Activated CD8-positive, alpha-beta memory T cell treated with anti-CD3 and anti-CD28 coated beads, Interleukin-2, amount 50 U/mL, for 1 hour (primary cell): Measurements from ENCODE around the gene CPEB1.

ENCODE experiments used
- DNase-seq: peaks from one replicate; pipeline ENCODE4 v3.0.0-alpha.2; 2020; ENCODE audit errors: extremely low read depth

The CPEB1 gene

GRCh38 chr15:82595203-82595602, 52.0 kb downstream of the CPEB1 start:
- no peak for DNase-seq

GRCh38 chr15:82587805-82588204, 59.4 kb downstream of the CPEB1 start:
- no peak for DNase-seq

- no peak for DNase-seq
Measured at GRCh38 chr15:82585072-82585471, 62.1 kb downstream of the CPEB1 start.

GRCh38 chr15:82580713-82581112, 66.5 kb downstream of the CPEB1 start:
- no peak for DNase-seq

GRCh38 chr15:82575335-82575734, 71.8 kb downstream of the CPEB1 start:
- DNase-seq, result no peak

GRCh38 chr15:82572986-82573385, 74.2 kb downstream of the CPEB1 start:
- no peak for DNase-seq

GRCh38 chr15:82572311-82572710, 74.9 kb downstream of the CPEB1 start:
- no peak for DNase-seq

GRCh38 chr15:82571722-82572222, 75.4 kb downstream of the CPEB1 start:
- DNase-seq, result no peak

GRCh38 chr15:82570721-82571508, 76.2 kb downstream of the CPEB1 start:
- no peak for DNase-seq

GRCh38 chr15:82569834-82570233, 77.3 kb downstream of the CPEB1 start:
- no peak for DNase-seq

- no peak for DNase-seq
Measured at GRCh38 chr15:82568986-82569385, 78.2 kb downstream of the CPEB1 start.

- no peak for DNase-seq
Measured at GRCh38 chr15:82567661-82568060, 79.5 kb downstream of the CPEB1 start.

GRCh38 chr15:82566690-82567089, 80.5 kb downstream of the CPEB1 start:
- DNase-seq, result no peak

- DNase-seq, result no peak
Measured at GRCh38 chr15:82558502-82558901, 88.7 kb downstream of the CPEB1 start.

- no peak for DNase-seq
Measured at GRCh38 chr15:82556315-82557035, 90.7 kb downstream of the CPEB1 start.

GRCh38 chr15:82554849-82555248, 92.3 kb downstream of the CPEB1 start:
- no peak for DNase-seq

- DNase-seq, result no peak
Measured at GRCh38 chr15:82554351-82554750, 92.8 kb downstream of the CPEB1 start.

- DNase-seq, result no peak
Measured at GRCh38 chr15:82553846-82554245, 93.3 kb downstream of the CPEB1 start.

- DNase-seq, result no peak
Measured at GRCh38 chr15:82552861-82553260, 94.3 kb downstream of the CPEB1 start.

GRCh38 chr15:82551646-82552247, 95.4 kb downstream of the CPEB1 start:
- DNase-seq, result no peak

- DNase-seq, result no peak
Measured at GRCh38 chr15:82549199-82549665, 97.9 kb downstream of the CPEB1 start.

- no peak for DNase-seq
Measured at GRCh38 chr15:82548700-82549099, 98.5 kb downstream of the CPEB1 start.

- DNase-seq, result no peak
Measured at GRCh38 chr15:82545478-82545877, 101.7 kb downstream of the CPEB1 start.
